ENCODE results near the gene FBXL4.

Gene FBXL4

DNA sequence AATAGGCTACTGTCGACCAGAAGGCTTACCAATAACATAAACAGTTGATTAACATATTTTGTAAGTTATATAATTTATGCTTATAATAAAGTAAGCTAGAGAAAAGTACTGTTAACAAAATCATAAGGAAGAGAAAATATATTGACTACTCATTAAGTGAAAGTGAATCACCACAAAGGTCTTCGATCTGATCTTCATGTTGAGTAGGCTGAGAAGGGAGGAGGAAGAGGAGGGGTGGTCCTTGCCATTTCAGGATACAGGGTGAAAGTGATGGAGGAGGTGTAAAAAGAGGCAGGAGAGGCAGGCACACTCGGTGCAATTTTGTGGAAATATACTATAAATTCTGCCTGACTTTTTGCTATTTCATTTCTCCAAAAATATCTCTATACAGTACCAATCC, 10.4 kb downstream of the FBXL4 start:
- Mint-ChIP-seq H3K36me3 (ENCODE audit: low read depth) (peaks cover 80% of the 10 kb centered on the region), H3K9me3 (peaks cover 73% of the 10 kb centered on the region), H3K27ac (peak overlapping the region; percentile 47), H3K4me3 (no peak overlapping the region), H3K27me3 (ENCODE audit: low read depth, poor library complexity) (no peaks in the 10 kb centered on the region), H3K4me1 (peaks cover 10% of the 10 kb centered on the region)
- DNase-seq: no peak
- TF ChIP-seq, protein P1, sequence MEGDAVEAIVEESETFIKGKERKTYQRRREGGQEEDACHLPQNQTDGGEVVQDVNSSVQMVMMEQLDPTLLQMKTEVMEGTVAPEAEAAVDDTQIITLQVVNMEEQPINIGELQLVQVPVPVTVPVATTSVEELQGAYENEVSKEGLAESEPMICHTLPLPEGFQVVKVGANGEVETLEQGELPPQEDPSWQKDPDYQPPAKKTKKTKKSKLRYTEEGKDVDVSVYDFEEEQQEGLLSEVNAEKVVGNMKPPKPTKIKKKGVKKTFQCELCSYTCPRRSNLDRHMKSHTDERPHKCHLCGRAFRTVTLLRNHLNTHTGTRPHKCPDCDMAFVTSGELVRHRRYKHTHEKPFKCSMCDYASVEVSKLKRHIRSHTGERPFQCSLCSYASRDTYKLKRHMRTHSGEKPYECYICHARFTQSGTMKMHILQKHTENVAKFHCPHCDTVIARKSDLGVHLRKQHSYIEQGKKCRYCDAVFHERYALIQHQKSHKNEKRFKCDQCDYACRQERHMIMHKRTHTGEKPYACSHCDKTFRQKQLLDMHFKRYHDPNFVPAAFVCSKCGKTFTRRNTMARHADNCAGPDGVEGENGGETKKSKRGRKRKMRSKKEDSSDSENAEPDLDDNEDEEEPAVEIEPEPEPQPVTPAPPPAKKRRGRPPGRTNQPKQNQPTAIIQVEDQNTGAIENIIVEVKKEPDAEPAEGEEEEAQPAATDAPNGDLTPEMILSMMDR (IDR thresholded peaks at IDR 0.05): no peak

DNA sequence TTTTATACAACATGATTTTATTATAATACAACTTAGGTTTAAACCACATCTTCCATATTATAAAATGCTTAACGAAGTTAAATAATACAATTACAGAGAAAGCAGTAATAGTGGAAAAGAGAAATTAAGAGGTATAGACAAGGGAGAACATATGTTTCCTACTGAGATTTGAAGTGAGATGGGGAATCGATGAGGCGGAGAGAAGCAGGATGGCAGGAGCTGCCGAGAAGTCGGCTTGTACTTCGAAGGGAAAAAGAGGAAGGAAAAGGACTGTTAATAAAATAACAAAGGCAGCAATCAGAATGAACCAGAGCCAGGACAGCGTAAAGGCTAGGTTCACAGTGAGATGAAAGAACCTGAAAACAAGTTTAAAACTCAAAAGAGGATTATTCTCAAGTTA, 15.4 kb downstream of the FBXL4 start:
- Mint-ChIP-seq H3K9me3 (peaks cover 30% of the 10 kb centered on the region), H3K4me3 (peak overlapping the region; percentile 1), H3K27ac (peak overlapping the region; percentile 82), H3K27me3 (ENCODE audit: low read depth, poor library complexity) (no peaks in the 10 kb centered on the region), H3K4me1 (peaks cover 26% of the 10 kb centered on the region), H3K36me3 (ENCODE audit: low read depth) (peaks cover 59% of the 10 kb centered on the region)
- TF ChIP-seq, protein P1 (IDR thresholded peaks at IDR 0.05): no peak
- DNase-seq: no peak

DNA sequence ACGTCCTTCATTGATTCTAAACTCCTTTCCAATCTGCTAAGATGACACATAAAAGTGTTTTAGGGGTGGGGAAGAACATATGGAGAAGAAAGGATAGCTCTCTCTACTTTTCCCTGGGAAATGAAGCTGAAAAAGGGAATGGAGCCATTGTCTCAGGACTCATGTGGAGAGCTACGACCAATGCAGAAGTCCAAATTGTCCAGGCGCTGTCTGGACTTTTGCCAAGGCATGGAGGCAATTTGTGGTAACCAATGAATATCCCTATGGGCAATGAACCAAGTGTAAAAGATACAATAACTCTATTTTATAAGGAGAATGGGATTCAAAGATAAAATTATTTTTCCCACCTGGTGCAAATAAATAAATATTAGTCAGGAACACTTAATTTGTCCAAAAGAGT, 16.1 kb downstream of the FBXL4 start:
- H3K4me3 Mint-ChIP-seq: no peak overlapping the region
- no peak for DNase-seq
- H3K27me3 Mint-ChIP-seq (ENCODE audit: low read depth, poor library complexity): no peaks in the 10 kb centered on the region
- peaks cover 59% of the 10 kb centered on the region for H3K36me3 Mint-ChIP-seq (ENCODE audit: low read depth)
- H3K4me1 Mint-ChIP-seq: peaks cover 26% of the 10 kb centered on the region
- H3K27ac Mint-ChIP-seq: no peak overlapping the region
- H3K9me3 Mint-ChIP-seq: peaks cover 25% of the 10 kb centered on the region
- TF ChIP-seq, protein P1 (IDR thresholded peaks at IDR 0.05): no peak

DNA sequence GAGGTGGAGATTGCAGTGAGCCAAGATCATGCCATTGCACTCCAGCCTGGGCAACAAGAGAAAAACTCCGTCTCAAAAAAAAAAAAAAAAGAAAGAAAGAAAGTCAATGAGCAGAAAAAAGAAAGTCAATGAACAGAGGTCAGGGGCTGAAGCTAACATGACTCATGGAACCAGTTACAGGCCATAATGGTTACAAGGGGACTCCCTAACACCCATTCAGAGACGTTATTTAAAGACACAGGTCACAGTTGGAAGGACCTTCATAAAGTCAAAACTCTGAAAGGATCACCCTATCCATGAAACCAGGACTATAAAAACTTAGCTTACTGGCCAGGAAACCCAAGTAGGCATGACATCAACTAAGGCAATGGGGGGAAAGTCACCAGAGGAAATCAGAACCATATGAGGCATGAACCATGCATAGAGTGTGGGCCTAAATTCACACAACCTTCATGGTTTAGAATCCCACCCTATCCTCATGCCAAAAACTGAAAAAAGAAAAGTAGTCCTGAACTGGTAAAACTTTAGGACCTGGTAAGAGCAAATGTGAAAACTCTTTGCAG, 18.2 kb downstream of the FBXL4 start:
- TF ChIP-seq, protein P1 (IDR thresholded peaks at IDR 0.05): no peak
- Mint-ChIP-seq H3K4me1 (peaks cover 26% of the 10 kb centered on the region), H3K27me3 (ENCODE audit: low read depth, poor library complexity) (no peaks in the 10 kb centered on the region)

DNA sequence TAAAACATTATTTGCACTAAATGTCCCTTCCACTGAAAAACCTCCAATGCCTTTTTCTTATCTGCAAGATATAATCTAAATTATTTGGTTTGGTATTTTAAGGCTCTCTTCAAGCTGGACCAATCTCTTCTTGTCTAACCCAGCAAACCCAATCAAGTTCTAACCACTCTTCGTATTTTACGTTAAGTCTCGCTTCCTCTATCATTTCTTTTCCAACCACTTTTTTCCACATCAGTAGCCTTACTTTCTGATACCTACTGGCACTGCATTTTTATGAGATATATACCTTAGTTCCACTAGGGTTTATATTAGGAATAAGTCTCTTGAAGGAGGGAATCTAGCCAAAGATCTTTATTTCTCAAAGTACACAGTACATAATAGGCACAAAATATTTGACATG, 19.1 kb downstream of the FBXL4 start:
- peaks cover 44% of the 10 kb centered on the region for H3K36me3 Mint-ChIP-seq (ENCODE audit: low read depth)
- DNase-seq: no peak
- peaks cover 4% of the 10 kb centered on the region for H3K9me3 Mint-ChIP-seq
- TF ChIP-seq, protein P1 (IDR thresholded peaks at IDR 0.05): no peak
- H3K4me1 Mint-ChIP-seq: peaks cover 26% of the 10 kb centered on the region
- no peaks in the 10 kb centered on the region for H3K27me3 Mint-ChIP-seq (ENCODE audit: low read depth, poor library complexity)
- no peak overlapping the region for H3K4me3 Mint-ChIP-seq
- no peak overlapping the region for H3K27ac Mint-ChIP-seq

More for the DNA sequence above, 18.2 kb downstream of the FBXL4 start:
- no peak for DNase-seq
- Mint-ChIP-seq H3K9me3 (peaks cover 11% of the 10 kb centered on the region), H3K36me3 (ENCODE audit: low read depth) (peaks cover 53% of the 10 kb centered on the region), H3K4me3 (no peak overlapping the region), H3K27ac (peak overlapping the region; percentile 46)

DNA sequence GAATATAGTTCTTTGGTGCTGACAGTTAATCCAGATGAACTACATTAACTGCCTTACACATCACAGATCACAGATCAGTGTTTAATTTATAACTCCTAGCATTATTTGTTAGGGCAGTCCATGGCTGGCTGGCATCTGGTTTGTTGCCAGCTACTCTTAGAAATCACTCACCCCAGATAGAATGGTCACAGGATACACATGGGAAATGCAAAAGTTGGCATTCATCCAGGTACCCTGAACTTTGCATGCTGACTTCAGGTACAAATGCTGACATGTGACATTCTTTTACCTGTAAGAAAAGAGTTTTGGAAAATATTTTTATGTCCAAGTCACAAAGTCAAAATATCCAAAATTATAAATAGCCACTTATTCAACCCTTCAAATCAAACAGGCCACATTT, 20.2 kb downstream of the FBXL4 start:
- no peak for DNase-seq
- peaks cover 49% of the 10 kb centered on the region for H3K36me3 Mint-ChIP-seq (ENCODE audit: low read depth)
- peaks cover 18% of the 10 kb centered on the region for H3K4me1 Mint-ChIP-seq

More for the DNA sequence above, 20.2 kb downstream of the FBXL4 start:
- Mint-ChIP-seq H3K9me3 (peaks cover 4% of the 10 kb centered on the region), H3K4me3 (no peak overlapping the region), H3K27me3 (ENCODE audit: low read depth, poor library complexity) (no peaks in the 10 kb centered on the region), H3K27ac (no peak overlapping the region)
- TF ChIP-seq, protein P1 (IDR thresholded peaks at IDR 0.05): no peak
